GM12892 (cell line): ENCODE measurements around the gene NT5DC1.

ENCODE experiments used
- POLR2A ChIP-seq: IDR thresholded peaks from 2 replicates; pipeline ENCODE4 v1.6.1; 2011; ENCODE audit warnings: low read depth, low read length, control low read depth
- POLR2AphosphoS5 ChIP-seq: IDR thresholded peaks from 2 replicates; pipeline ENCODE4 v1.6.1; 2011; ENCODE audit warnings: low read depth, low read length, control low read depth

- no peak for TF ChIP-seq POLR2A
- no peak for TF ChIP-seq POLR2AphosphoS5
Observed at GRCh38 chr6:116099036-116099435, 1.6 kb upstream of the NT5DC1 start.
